Hepatocyte (in vitro differentiated cells): Measurements from ENCODE around the gene FFAR2.
"Not testable (repeated sequence)": the region's sequence is repeated elsewhere in the genome, so short reads cannot be mapped to it uniquely, and the experiment has no call there.

Experiments used
- CTCF ChIP-seq: fragments of 200-600 bp; sonication (generic); IDR thresholded peaks from 2 replicates; pipeline ENCODE4 v1.5.1; 2016; ENCODE audit warnings: antibody characterized with exemption, mild to moderate bottlenecking; ENCODE audit not compliant: poor library complexity
- EZH2 ChIP-seq: fragments of 200-600 bp; sonication (generic); IDR thresholded peaks from 2 replicates; pipeline ENCODE4 v1.6.1; 2016; ENCODE audit warnings: antibody characterized with exemption, mild to moderate bottlenecking, borderline replicate concordance
- EZH2phosphoT487 ChIP-seq: fragments of 200-600 bp; sonication (generic); IDR thresholded peaks from one replicate; pipeline ENCODE4 v1.6.1; 2018; ENCODE audit warnings: antibody characterized with exemption, mild to moderate bottlenecking, low read depth, moderate library complexity; ENCODE audit not compliant: unreplicated experiment, severe bottlenecking

- TF ChIP-seq CTCF, EZH2, EZH2phosphoT487: not testable (repeated sequence)
Observed at GRCh38 chr19:35474594-35474993, 26.5 kb downstream of the FFAR2 start.
